ENCODE results near the gene GRID2. TPM values are rescaled to one million over a fixed set of nuclear protein-coding genes. Genes with fewer than 3 reads are reported as not detected.

The GRID2 gene
- total and polyA plus RNA-seq, 9 of the 15 experiments (the other 6 are each of a cell fraction or from before 2014, with no cell fraction given): 0.04 TPM; not detected in 7

DNA sequence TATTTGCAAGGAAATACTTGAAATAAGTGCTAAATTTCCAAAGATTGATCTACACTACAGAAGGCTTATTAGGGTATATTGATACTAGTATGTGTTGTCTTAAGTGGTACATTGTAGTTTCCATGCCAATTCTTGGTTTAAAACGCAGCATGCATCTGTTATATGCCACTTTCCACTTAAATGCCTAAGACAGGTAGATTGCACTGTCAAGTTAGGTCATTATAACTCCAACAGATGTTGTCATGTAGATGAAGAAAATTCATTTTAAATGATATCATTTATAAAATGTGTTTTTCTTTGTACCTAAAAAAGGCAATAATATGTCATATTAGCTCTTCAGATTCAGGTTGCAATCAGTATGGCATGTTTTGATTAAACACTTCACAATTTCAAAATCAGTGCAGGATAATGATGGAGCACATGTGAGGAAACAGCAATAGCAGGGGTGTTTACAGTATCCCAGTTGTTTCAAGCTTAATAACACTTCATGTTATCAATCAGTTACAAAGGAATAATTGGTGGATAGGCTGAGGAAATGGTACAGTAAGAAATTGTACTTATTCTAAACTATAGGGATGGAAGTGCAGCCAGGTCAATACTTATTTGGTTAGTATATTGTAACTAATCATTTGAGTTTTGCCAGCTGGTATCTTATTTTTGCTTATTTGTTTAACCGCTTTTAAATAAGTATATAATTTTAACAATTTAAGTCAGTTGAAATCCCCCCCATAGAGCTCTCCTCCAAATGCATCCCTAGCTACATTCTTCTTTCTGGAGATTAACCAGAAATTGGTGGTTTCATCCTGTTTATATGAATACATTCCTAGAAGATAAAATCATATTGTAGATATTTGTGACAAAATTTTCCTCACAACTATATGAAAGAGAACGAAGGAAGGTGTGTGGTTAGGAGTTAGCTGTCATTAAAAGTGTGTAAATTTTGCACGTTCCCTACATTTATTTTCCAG is 1070.4 kb downstream of the GRID2 start (continued):
- TF ChIP-seq SIX5 (IDR thresholded peaks at IDR 0.05; ENCODE audit: borderline replicate concordance in 1 of 2, insufficient read depth in 1 of 2, low read depth in 1 of 2, low read length in 2 of 2): no peak
- TF ChIP-seq ZNF436 (CRISPR knock-in tag; IDR thresholded peaks at IDR 0.05): no peak
- TF ChIP-seq XRCC5 (IDR thresholded peaks at IDR 0.05; ENCODE audit: low read depth, low read length): no peak
- TF ChIP-seq MED1 (CRISPR knock-in tag; IDR thresholded peaks at IDR 0.05; ENCODE audit: borderline replicate concordance): no peak
- TF ChIP-seq MYC (IDR thresholded peaks at IDR 0.05; ENCODE audit: low read depth, low read length): no peak
- TF ChIP-seq MYC (CRISPR knock-in tag; IDR thresholded peaks at IDR 0.05; ENCODE audit: borderline replicate concordance, low read depth): no peak
- no peak for TF ChIP-seq AFF4 (CRISPR knock-in tag; IDR thresholded peaks at IDR 0.05)
- no peak for TF ChIP-seq ZNF316 (IDR thresholded peaks at IDR 0.05)
- no peak for TF ChIP-seq HCFC1 (IDR thresholded peaks at IDR 0.05; ENCODE audit: low read depth, low read length)
